ENCODE data around the gene FOXP1.

GRCh38 chr3:71035314-71035713 lies 548.2 kb downstream of the FOXP1 start:
- no peak for TF ChIP-seq CTCF (IDR thresholded peaks at IDR 0.05)
- no peak for TF ChIP-seq EP300 (IDR thresholded peaks at IDR 0.05)
- TF ChIP-seq POLR2AphosphoS5 (IDR thresholded peaks at IDR 0.05): no peak
- no peak for TF ChIP-seq POLR2A (IDR thresholded peaks at IDR 0.05)
